ENCODE data around the gene DDX56. TPM values are rescaled to one million over a fixed set of nuclear protein-coding genes. Genes with fewer than 3 reads are reported as not detected.

Gene DDX56
- total RNA-seq, 4 donors from 2014 or later: 33.3 to 59.9 (median 46.9) TPM

- TF ChIP-seq CTCF (IDR thresholded peaks at IDR 0.05; ENCODE audit: low read depth): no peak
Measured at GRCh38 chr7:44530990-44531389, 42.7 kb downstream of the DDX56 start.

GRCh38 chr7:44524811-44525388, 48.8 kb downstream of the DDX56 start:
- TF ChIP-seq CTCF (IDR thresholded peaks at IDR 0.05; ENCODE audit: low read depth): no peak

GRCh38 chr7:44522315-44522714, 51.4 kb downstream of the DDX56 start:
- no peak for TF ChIP-seq CTCF (IDR thresholded peaks at IDR 0.05; ENCODE audit: low read depth)

- TF ChIP-seq CTCF (IDR thresholded peaks at IDR 0.05; ENCODE audit: low read depth): no peak
Measured at GRCh38 chr7:44521347-44522095, 52.2 kb downstream of the DDX56 start.

- no peak for TF ChIP-seq CTCF (IDR thresholded peaks at IDR 0.05; ENCODE audit: low read depth)
Measured at GRCh38 chr7:44520574-44520973, 53.1 kb downstream of the DDX56 start.

GRCh38 chr7:44519546-44519945, 54.2 kb downstream of the DDX56 start:
- no peak for TF ChIP-seq CTCF (IDR thresholded peaks at IDR 0.05; ENCODE audit: low read depth)

GRCh38 chr7:44518761-44519160, 54.9 kb downstream of the DDX56 start:
- TF ChIP-seq CTCF (IDR thresholded peaks at IDR 0.05; ENCODE audit: low read depth): no peak

All from subcutaneous adipose tissue (tissue), 4 donors.